ENCODE measurements around the gene CC2D1A. TPM values are rescaled to one million over a fixed set of nuclear protein-coding genes. Genes with fewer than 3 reads are reported as not detected.

The CC2D1A gene
- total RNA-seq, 3 donors from 2014 or later: 16.6 to 50.1 (median 43.6) TPM

DNA sequence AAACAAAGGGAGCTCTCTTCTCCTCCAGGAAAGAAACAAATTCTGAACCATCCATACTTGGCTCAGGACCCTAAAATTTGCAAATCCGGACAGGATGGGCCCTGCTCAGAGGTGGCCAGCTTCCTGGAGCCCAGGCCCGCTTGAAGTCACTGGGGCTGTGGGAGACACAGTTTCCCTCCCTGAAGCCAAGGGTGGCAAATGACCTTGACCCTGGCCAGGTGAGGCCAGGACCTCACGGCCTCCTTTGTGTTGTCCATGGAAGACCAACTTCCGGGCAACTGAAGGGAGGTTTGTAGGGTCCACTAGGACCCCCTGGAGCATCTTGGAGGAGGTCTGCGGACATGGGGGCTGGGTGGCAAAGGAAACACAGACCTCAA lies 23.6 kb upstream of the CC2D1A start:
- peaks cover 7 to 43% of the 10 kb centered on the region in 2 donors for H3K4me1 ChIP-seq
- peak overlapping the region; percentile 95 to 97 for H3K27ac ChIP-seq
- no peak overlapping the region for H3K4me3 ChIP-seq
- no peaks in the 10 kb centered on the region for H3K36me3 ChIP-seq
- intact Hi-C loops (cut with DNase I; ENCODE audit: low total_unique reads): loop anchor here (10.0 kb wide), 1 partner anchor 192 kb away; the partner anchor contains the start of gene MISP3
- TF ChIP-seq POLR2AphosphoS5 (IDR thresholded peaks at IDR 0.05): no peak
- TF ChIP-seq, protein P1, sequence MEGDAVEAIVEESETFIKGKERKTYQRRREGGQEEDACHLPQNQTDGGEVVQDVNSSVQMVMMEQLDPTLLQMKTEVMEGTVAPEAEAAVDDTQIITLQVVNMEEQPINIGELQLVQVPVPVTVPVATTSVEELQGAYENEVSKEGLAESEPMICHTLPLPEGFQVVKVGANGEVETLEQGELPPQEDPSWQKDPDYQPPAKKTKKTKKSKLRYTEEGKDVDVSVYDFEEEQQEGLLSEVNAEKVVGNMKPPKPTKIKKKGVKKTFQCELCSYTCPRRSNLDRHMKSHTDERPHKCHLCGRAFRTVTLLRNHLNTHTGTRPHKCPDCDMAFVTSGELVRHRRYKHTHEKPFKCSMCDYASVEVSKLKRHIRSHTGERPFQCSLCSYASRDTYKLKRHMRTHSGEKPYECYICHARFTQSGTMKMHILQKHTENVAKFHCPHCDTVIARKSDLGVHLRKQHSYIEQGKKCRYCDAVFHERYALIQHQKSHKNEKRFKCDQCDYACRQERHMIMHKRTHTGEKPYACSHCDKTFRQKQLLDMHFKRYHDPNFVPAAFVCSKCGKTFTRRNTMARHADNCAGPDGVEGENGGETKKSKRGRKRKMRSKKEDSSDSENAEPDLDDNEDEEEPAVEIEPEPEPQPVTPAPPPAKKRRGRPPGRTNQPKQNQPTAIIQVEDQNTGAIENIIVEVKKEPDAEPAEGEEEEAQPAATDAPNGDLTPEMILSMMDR (IDR thresholded peaks at IDR 0.05): no peak
- TF ChIP-seq POLR2A (IDR thresholded peaks at IDR 0.05): no peak
- no peaks in the 10 kb centered on the region for H3K9me3 ChIP-seq
- DNase-seq (ENCODE audit: low spot score in 2 of 2): no peak
- no peaks in the 10 kb centered on the region for H3K27me3 ChIP-seq

DNA sequence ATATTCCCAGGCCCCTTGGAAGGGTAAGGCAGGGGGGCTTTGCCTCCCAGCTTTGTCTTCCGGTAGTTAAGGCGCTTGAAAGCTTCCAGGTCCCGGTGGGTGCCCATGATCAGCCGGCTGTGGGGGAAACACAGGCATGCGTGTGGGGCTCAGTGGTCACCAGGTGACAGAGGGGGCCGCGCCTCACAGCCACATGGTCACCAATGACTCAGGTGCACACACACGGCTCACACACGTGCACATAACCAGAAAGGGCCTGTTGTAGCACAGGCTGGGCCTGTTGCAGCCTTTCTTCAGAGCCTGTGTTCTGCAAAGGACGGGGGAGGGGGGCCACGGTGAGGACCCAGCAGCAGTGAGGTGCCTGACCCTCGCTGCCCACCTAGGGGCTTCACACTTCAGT lies 23.2 kb upstream of the CC2D1A start:
- intact Hi-C loops (cut with DNase I; ENCODE audit: low total_unique reads): loop anchor here (10.0 kb wide), 1 partner anchor 192 kb away; the partner anchor contains the start of gene MISP3
- no peaks in the 10 kb centered on the region for H3K27me3 ChIP-seq
- no peak for DNase-seq (ENCODE audit: low spot score in 2 of 2)
- H3K9me3 ChIP-seq: no peaks in the 10 kb centered on the region
- H3K36me3 ChIP-seq: no peaks in the 10 kb centered on the region
- TF ChIP-seq POLR2A (IDR thresholded peaks at IDR 0.05) (no peak), POLR2AphosphoS5 (IDR thresholded peaks at IDR 0.05) (no peak)
- TF ChIP-seq, protein P1 (IDR thresholded peaks at IDR 0.05): no peak
- peak overlapping the region; percentile 95 to 97 for H3K27ac ChIP-seq
- H3K4me1 ChIP-seq: peaks cover 8 to 43% of the 10 kb centered on the region in 2 donors
- no peak overlapping the region for H3K4me3 ChIP-seq

DNA sequence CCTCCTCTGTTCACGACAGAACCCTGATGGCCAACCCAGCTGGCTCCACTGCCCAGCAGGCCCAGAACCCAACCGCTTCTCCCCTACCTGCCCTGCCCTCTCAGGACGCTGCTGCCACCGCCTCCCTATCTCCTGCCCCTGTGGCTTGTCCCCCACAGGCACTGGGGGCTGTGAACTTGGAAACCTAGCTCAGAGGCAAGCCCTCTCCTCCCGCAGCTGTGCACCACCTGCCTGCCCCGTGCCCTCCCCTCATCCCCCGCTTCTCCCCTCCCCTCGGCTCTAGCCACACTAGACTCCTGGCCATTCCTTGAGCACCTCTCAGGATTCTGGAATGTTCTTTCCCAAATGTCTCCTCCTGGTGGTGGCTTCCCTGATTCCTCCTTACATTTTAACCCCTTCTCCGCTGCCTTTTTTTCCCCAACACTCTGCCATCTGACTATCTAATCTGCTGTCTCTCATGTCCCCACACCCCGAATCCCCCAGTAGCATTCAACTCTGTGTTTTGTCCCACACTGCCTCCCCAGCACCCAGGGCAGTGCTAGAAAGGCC lies 22.4 kb upstream of the CC2D1A start:
- peaks cover 8 to 43% of the 10 kb centered on the region in 2 donors for H3K4me1 ChIP-seq
- peak overlapping the region; percentile 95 to 97 for H3K27ac ChIP-seq
- H3K36me3 ChIP-seq: no peaks in the 10 kb centered on the region
- no peaks in the 10 kb centered on the region for H3K9me3 ChIP-seq
- DNase-seq (ENCODE audit: low spot score in 2 of 2): no peak
- TF ChIP-seq, protein P1 (IDR thresholded peaks at IDR 0.05): peak in 1 of 3 donors; percentile 28
- no peak for TF ChIP-seq POLR2A (IDR thresholded peaks at IDR 0.05)
- no peak for TF ChIP-seq POLR2AphosphoS5 (IDR thresholded peaks at IDR 0.05)
- no peaks in the 10 kb centered on the region for H3K27me3 ChIP-seq
- no peak overlapping the region for H3K4me3 ChIP-seq
- intact Hi-C loops (cut with DNase I; ENCODE audit: low total_unique reads): loop anchor here (10.0 kb wide), 1 partner anchor 191 kb away; the partner anchor contains the start of gene MISP3

DNA sequence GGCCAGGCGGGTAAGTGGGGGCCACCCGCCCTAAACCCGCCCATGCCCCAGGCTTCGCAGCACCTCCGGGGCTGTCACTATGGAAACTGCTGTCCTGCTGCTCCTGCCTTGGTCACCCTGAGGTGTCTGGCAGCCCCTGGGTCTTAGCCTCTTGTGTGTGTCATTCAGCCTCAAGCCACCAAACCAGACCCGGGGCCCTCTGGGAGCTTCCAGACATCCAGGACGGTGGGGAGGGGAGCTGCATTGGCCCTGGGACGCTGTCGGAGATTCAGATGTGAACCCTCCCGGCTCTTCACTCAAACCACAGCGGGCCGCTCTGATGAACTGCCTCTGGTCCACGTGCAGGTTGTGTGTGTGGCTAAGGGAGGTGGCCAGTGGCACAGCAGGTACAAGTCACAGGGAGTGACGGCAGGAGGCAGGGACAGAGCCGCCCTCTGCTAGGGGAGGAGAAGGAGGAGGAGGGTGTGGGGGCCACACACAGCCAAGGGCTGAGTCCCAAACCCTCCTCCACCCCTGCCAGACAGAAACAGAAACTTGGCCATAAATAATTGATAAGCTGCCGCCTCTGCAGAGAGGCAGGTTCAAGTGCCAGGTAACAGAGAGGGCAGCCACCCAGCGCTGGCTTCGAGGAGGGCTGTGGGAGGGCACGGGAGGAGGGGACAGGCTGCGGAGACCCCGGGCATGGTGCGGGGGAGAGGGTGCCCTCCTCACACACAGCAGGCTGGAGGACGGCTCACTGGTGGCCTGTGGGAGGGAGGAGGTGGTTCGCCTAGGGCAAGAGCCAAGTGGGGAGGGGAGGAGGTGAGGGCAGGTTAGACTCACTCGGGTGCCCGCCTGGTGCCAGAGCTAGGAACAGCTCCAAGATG lies 21.0 kb upstream of the CC2D1A start:
- DNase-seq (ENCODE audit: low spot score in 2 of 2): peak in 1 of 2 donors; percentile 76
- intact Hi-C loops (cut with DNase I; ENCODE audit: low total_unique reads): loop anchor here (10.0 kb wide), 1 partner anchor 190 kb away; the partner anchor contains the start of gene MISP3
- H3K27me3 ChIP-seq: no peaks in the 10 kb centered on the region
- H3K36me3 ChIP-seq: no peaks in the 10 kb centered on the region
- TF ChIP-seq POLR2A (IDR thresholded peaks at IDR 0.05) (no peak), POLR2AphosphoS5 (IDR thresholded peaks at IDR 0.05) (no peak)
- TF ChIP-seq, protein P1 (IDR thresholded peaks at IDR 0.05): no peak
- no peaks in the 10 kb centered on the region for H3K9me3 ChIP-seq
- H3K4me3 ChIP-seq: peak overlapping the region in 2 of 3 donors; percentile 25 to 36
- H3K27ac ChIP-seq: peak overlapping the region; percentile 80 to 97
- H3K4me1 ChIP-seq: peaks cover 8 to 43% of the 10 kb centered on the region in 2 donors
